ENCODE measurements around the gene PLXNA2. TPM values are rescaled to one million over a fixed set of nuclear protein-coding genes. Genes with fewer than 3 reads are reported as not detected.

PLXNA2 gene
- total and polyA plus RNA-seq, 2 of the 8 experiments (the other 6 are each of a cell fraction or from before 2014, with no cell fraction given) = 0.33 to 1.5 TPM

DNA sequence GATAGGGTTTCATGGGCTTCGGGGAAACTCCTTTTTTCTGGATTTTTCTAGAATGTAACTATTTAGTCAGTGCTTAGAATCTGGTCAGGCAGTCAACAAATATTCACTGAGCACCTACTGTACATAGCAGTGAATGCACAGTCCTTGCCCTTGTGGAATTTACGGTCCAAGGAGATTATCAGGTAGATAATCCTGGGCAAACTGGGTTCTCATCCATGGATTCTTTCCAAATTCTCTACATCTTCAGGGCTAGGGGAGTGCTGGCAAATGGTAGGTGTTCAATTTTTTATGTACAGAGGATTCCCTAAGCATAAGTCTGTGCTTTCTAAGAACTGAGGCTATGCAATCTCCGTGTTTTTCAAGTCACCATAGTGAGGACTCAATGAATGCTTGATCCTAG, 192.5 kb downstream of the PLXNA2 start:
- no peak overlapping the region for H3K9ac ChIP-seq (replicated peaks in 1 of 4; ENCODE audit: extremely low read depth in 1 of 4, low read depth in 3 of 4, low read length in 3 of 4)
- H2BK12ac ChIP-seq (ENCODE audit: low read depth, low read length) = no peak overlapping the region
- ChIA-PET CTCF (ENCODE audit: partially characterized antibody) (no interaction called here), POLR2A (ENCODE audit: partially characterized antibody) (no interaction called here)
- H3K23ac ChIP-seq (ENCODE audit: insufficient read length) = no peak overlapping the region
- no peak overlapping the region for H2BK5ac ChIP-seq (ENCODE audit: low read depth, low read length)
- no peak overlapping the region for H4K91ac ChIP-seq (replicated peaks; ENCODE audit: insufficient read length, low read length)
- no peak overlapping the region for H2AFZ ChIP-seq (ENCODE audit: low read length)
- H3K79me1 ChIP-seq (ENCODE audit: low read depth, low read length) = no peaks in the 10 kb centered on the region
- H3K18ac ChIP-seq (ENCODE audit: extremely low read depth, low read length) = no peak overlapping the region
- H2BK120ac ChIP-seq (replicated peaks; ENCODE audit: low read depth, low read length) = no peak overlapping the region
- H3K36me3 ChIP-seq (ENCODE audit: control insufficient read depth in 2 of 4, insufficient read depth in 4 of 4, low read length in 3 of 4) = no peaks in the 10 kb centered on the region
- no peak overlapping the region for H4K8ac ChIP-seq (ENCODE audit: extremely low read depth, insufficient read depth, low read length)
- no peak overlapping the region for H3K56ac ChIP-seq (replicated peaks; ENCODE audit: insufficient read length, low read depth, low read length)
- no peaks in the 10 kb centered on the region for H4K20me1 ChIP-seq (replicated peaks in 1 of 2; ENCODE audit: control insufficient read depth in 1 of 2, insufficient read depth in 2 of 2, low read length in 2 of 2)
- no peak overlapping the region for H3K27ac ChIP-seq (ENCODE audit: low read depth, low read length)
- no peaks in the 10 kb centered on the region; the same call in 1 of the 2 replicates for H3K23me2 ChIP-seq (ENCODE audit: low read depth, low read length)
- H2BK20ac ChIP-seq (ENCODE audit: low read length) = no peak overlapping the region
- H3K4me2 ChIP-seq (ENCODE audit: insufficient read depth in 1 of 2, low read depth in 2 of 2, low read length in 2 of 2) = no peak overlapping the region
- H3K4ac ChIP-seq (replicated peaks; ENCODE audit: insufficient read length, low read depth, low read length) = no peak overlapping the region
- FAIRE-seq (no peak), DNase-seq (ENCODE audit: low read depth in 1 of 2, low spot score in 2 of 2) (no peak)
- H4K5ac ChIP-seq (ENCODE audit: insufficient read length, low read depth, low read length) = no peak overlapping the region
- H3K27me3 ChIP-seq (replicated peaks in 1 of 4; ENCODE audit: control insufficient read depth in 3 of 4, extremely low read depth in 1 of 4, insufficient read depth in 3 of 4, low read length in 3 of 4) = no peaks in the 10 kb centered on the region
- H3K79me2 ChIP-seq (ENCODE audit: control insufficient read depth in 1 of 2, insufficient read depth in 2 of 2, low read length in 2 of 2) = no peaks in the 10 kb centered on the region
- TF ChIP-seq CTBP2 (IDR thresholded peaks at IDR 0.05; ENCODE audit: borderline replicate concordance, insufficient read depth, insufficient read length, low read length) = no peak
- no peak for TF ChIP-seq NRF1 (IDR thresholded peaks at IDR 0.05; ENCODE audit: low read depth, low read length)
- H3K4me1 ChIP-seq (replicated peaks in 1 of 4; ENCODE audit: control insufficient read depth in 3 of 4, insufficient read depth in 4 of 4, low read length in 3 of 4) = peaks cover 0 to 9% (median 0%) of the 10 kb centered on the region in 4 experiments; a peak in 1 of 7 replicates
- H3K9me3 ChIP-seq (ENCODE audit: insufficient read depth in 2 of 2, low read depth in 1 of 2, low read length in 1 of 2) = no peaks in the 10 kb centered on the region
- H2AK5ac ChIP-seq (ENCODE audit: low read depth, low read length) = no peak overlapping the region
- no peak overlapping the region for H3K4me3 ChIP-seq (ENCODE audit: extremely low read depth in 1 of 4, insufficient read depth in 2 of 4, low read depth in 3 of 4, low read length in 4 of 4)
- no peak overlapping the region for H3K14ac ChIP-seq (ENCODE audit: insufficient read length)
- WGBS, 2 experiments (ENCODE audit: extremely low coverage in 1 of 2, insufficient coverage in 1 of 2, insufficient read length in 1 of 2, insufficient replicate concordance in 2 of 2, low coverage in 1 of 2, low lambda C conversion rate in 2 of 2, missing lambda C conversion rate in 1 of 2) = 97% methylated on average over 3 of the region's 3 CpGs; no CpG with 5 or more reads in 1 of the 2 experiments
- no peak overlapping the region for H2BK15ac ChIP-seq (ENCODE audit: low read length)
